OCI-LY1 (cell line): Measurements from ENCODE around the gene COPRS.

ENCODE experiments used
- H2AFZ ChIP-seq: fragments of 200-600 bp; sonication (generic), shearing (Covaris generic); 2 replicates; pipeline ENCODE4 v1.6.0; 2014; ENCODE audit warnings: antibody characterized with exemption, mild to moderate bottlenecking, low read length
- H3F3A ChIP-seq: fragments of 200-600 bp; sonication (generic), shearing (Covaris generic); 2 replicates; pipeline ENCODE4 v1.6.0; 2014; ENCODE audit warnings: mild to moderate bottlenecking, antibody characterized with exemption, low read length, moderate library complexity; ENCODE audit not compliant: insufficient read depth
- H3K27ac ChIP-seq: fragments of 200-600 bp; sonication (generic); 2 replicates; pipeline ENCODE4 v1.5.1; 2014; ENCODE audit warnings: low read length, mixed run types, mild to moderate bottlenecking, low read depth; ENCODE audit not compliant: poor library complexity, severe bottlenecking
- H3K27me3 ChIP-seq: fragments of 200-600 bp; sonication (generic); 2 replicates; pipeline ENCODE4 v1.6.0; 2014; ENCODE audit warnings: antibody characterized with exemption, mild to moderate bottlenecking, low read length, moderate library complexity; ENCODE audit not compliant: insufficient read depth
- H3K36me3 ChIP-seq: fragments of 200-600 bp; sonication (generic); 2 replicates; pipeline ENCODE4 v1.6.1; 2014; ENCODE audit warnings: mild to moderate bottlenecking, antibody characterized with exemption, low read length, moderate library complexity, mixed read lengths; ENCODE audit not compliant: insufficient read depth
- H3K4me1 ChIP-seq: fragments of 200-600 bp; sonication (generic); 2 replicates; pipeline ENCODE4 v1.5.1; 2014; ENCODE audit warnings: mild to moderate bottlenecking, low read length, moderate library complexity; ENCODE audit not compliant: insufficient read depth, severe bottlenecking
- H3K4me2 ChIP-seq: fragments of 200-600 bp; sonication (generic), shearing (Covaris generic); 2 replicates; pipeline ENCODE4 v1.6.1; 2014; ENCODE audit warnings: low read length
- H3K4me3 ChIP-seq: fragments of 200-600 bp; sonication (generic); 2 replicates; pipeline ENCODE4 v1.5.1; 2014; ENCODE audit warnings: low read length, low read depth, mild to moderate bottlenecking, mixed read lengths; ENCODE audit not compliant: poor library complexity, severe bottlenecking
- H3K79me2 ChIP-seq: fragments of 200-600 bp; shearing (Covaris generic); 2 replicates; pipeline ENCODE4 v1.6.1; 2016; ENCODE audit warnings: mixed run types, low read length, mixed read lengths; ENCODE audit not compliant: insufficient read depth
- H3K9ac ChIP-seq: fragments of 200-600 bp; sonication (generic), shearing (Covaris generic); 2 replicates; pipeline ENCODE4 v1.6.1; 2014; ENCODE audit warnings: mild to moderate bottlenecking, low read length, mixed read lengths
- H3K9me2 ChIP-seq: fragments of 200-600 bp; sonication (generic), shearing (Covaris generic); 2 replicates; pipeline ENCODE4 v1.6.1; 2014; ENCODE audit warnings: low read depth, mild to moderate bottlenecking, low read length, mixed read lengths
- H3K9me3 ChIP-seq: fragments of 200-600 bp; shearing (Covaris generic); 2 replicates; pipeline ENCODE4 v1.6.1; 2014; ENCODE audit warnings: low read length, mixed read lengths
- H4K20me1 ChIP-seq: fragments of 200-600 bp; sonication (generic), shearing (Covaris generic); 2 replicates; pipeline ENCODE4 v1.6.0; 2016; ENCODE audit warnings: mild to moderate bottlenecking, low read length; ENCODE audit not compliant: insufficient read depth
- CTCF ChIP-seq: fragments of 200-600 bp; sonication (generic), shearing (Covaris generic); IDR thresholded peaks from 2 replicates; pipeline ENCODE4 v1.5.1; 2017; ENCODE audit warnings: mild to moderate bottlenecking, antibody characterized with exemption, low read length, moderate library complexity, mixed read lengths
- EZH2 ChIP-seq: fragments of 200-600 bp; sonication (generic), shearing (Covaris generic); IDR thresholded peaks from 2 replicates; pipeline ENCODE4 v1.8.0; 2017; ENCODE audit warnings: borderline replicate concordance, mixed run types, mild to moderate bottlenecking, antibody characterized with exemption, low read length, moderate library complexity, mixed read lengths

The COPRS gene, protein sequence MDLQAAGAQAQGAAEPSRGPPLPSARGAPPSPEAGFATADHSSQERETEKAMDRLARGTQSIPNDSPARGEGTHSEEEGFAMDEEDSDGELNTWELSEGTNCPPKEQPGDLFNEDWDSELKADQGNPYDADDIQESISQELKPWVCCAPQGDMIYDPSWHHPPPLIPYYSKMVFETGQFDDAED

GRCh38 chr17:31858642-31859486 is at the start of gene COPRS:
COPRS (minus strand) TSS chr17:31859244; CDS start chr17:31859199, 45 bp downstream.
- TF ChIP-seq EZH2 (no peak), CTCF (no peak)
- Histone ChIP-seq H3K9me2 (no peaks in the 10 kb centered on the region), H3K9me3 (no peaks in the 10 kb centered on the region), H3K9ac (peak within 1 kb of the TSS; percentile 73), H3K4me2 (peak within 1 kb of the TSS; percentile 86), H4K20me1 (no peaks in the 10 kb centered on the region), H3F3A (no peaks in the 10 kb centered on the region), H3K4me3 (peak within 1 kb of the TSS; percentile 77), H3K36me3 (peaks cover 23% of the 10 kb centered on the region), H3K27me3 (no peaks in the 10 kb centered on the region), H3K4me1 (peaks cover 22% of the 10 kb centered on the region), H3K79me2 (no peaks in the 10 kb centered on the region), H2AFZ (no peak within 1 kb of the TSS), H3K27ac (no peak within 1 kb of the TSS)

- no peak overlapping the region for H3K9ac ChIP-seq
- H3F3A ChIP-seq, result no peaks in the 10 kb centered on the region
- TF ChIP-seq CTCF, result no peak
- no peak for TF ChIP-seq EZH2
- no peaks in the 10 kb centered on the region for H4K20me1 ChIP-seq
- H3K79me2 ChIP-seq, result no peaks in the 10 kb centered on the region
- no peak overlapping the region for H3K27ac ChIP-seq
- no peaks in the 10 kb centered on the region; the same call in 1 of the 2 replicates for H3K27me3 ChIP-seq
- H3K4me2 ChIP-seq, result no peak overlapping the region
- H3K9me3 ChIP-seq, result no peaks in the 10 kb centered on the region
- no peak overlapping the region for H2AFZ ChIP-seq
- peaks cover 23% of the 10 kb centered on the region for H3K4me1 ChIP-seq
- H3K36me3 ChIP-seq, result no peaks in the 10 kb centered on the region
- H3K9me2 ChIP-seq, result no peaks in the 10 kb centered on the region
- no peak overlapping the region for H3K4me3 ChIP-seq
These were observed 49.3 kb upstream of the COPRS start for GRCh38 chr17:31908386-31908785.

DNA sequence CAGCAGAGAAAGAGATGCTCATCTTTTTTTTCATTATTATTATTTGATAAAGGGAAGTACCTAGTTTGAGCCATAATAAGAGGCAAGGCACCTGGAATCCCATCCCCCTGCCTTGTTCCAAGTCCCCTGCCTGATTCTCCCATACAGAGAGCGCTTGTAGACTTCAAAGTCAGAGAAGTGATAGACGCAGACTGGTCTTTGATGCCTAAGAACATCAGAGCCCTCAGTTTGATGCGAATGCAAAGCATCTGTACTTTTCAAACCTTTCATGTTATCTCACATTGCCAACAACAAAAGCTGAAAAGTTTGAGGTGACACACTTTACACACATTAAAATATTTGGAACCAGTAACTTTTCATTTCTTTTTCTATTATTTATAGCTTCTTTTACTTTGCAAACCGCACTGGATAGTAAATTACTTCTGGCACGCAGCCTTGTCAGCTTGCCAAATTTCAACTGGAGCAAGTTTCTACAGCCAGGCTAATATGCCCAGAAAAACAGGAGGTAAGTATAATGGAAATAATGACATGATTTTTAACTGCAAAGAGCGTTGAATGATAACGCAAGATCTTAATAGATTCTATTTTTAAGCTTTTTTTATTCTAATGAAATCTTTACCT is 48.4 kb upstream of the COPRS start:
- H3K27ac ChIP-seq, result peak overlapping the region; percentile 2
- no peaks in the 10 kb centered on the region for H3K36me3 ChIP-seq
- TF ChIP-seq CTCF, result no peak
- no peak for TF ChIP-seq EZH2
- H2AFZ ChIP-seq, result no peak overlapping the region
- no peaks in the 10 kb centered on the region for H3K9me3 ChIP-seq
- H3K4me1 ChIP-seq, result peaks cover 19% of the 10 kb centered on the region
- H3K27me3 ChIP-seq, result no peaks in the 10 kb centered on the region; the same call in 1 of the 2 replicates
- H3K79me2 ChIP-seq, result no peaks in the 10 kb centered on the region
- no peaks in the 10 kb centered on the region for H4K20me1 ChIP-seq
- H3K9ac ChIP-seq, result no peak overlapping the region
- peaks cover 4% of the 10 kb centered on the region; the same call in 1 of the 2 replicates for H3F3A ChIP-seq
- no peaks in the 10 kb centered on the region for H3K9me2 ChIP-seq
- H3K4me3 ChIP-seq, result no peak overlapping the region
- H3K4me2 ChIP-seq, result no peak overlapping the region; the same call in 1 of the 2 replicates
